CD14-positive monocyte (primary cell): ENCODE data around the gene TMOD3. TPM values are rescaled to one million over a fixed set of nuclear protein-coding genes. Genes with fewer than 3 reads are reported as not detected.
A peak's percentile ranks its signal among the peaks of the same experiment; 100 is the strongest.

Experiments
- DNase-seq, 3 donors: peaks; one replicate each; pipeline ENCODE4 v3.0.0-alpha.2; 2011 to 2022
- H2AFZ ChIP-seq: 2 replicates; pipeline ENCODE4 v1.6.0; 2012; ENCODE audit warnings: mild to moderate bottlenecking, low read depth, low read length, inconsistent platforms; ENCODE audit not compliant: insufficient read depth, poor library complexity, severe bottlenecking
- H3K27ac ChIP-seq, 2 donors: 1 replicate in 1 of 2; 2 replicates in 1 of 2; pipeline ENCODE4 v1.5.1; 2012 to 2013; ENCODE audit warnings: low read length in 2 of 2, control low read depth in 1 of 2, inconsistent platforms in 1 of 2, low read depth in 1 of 2, mild to moderate bottlenecking in 1 of 2
- H3K27me3 ChIP-seq, 2 donors: one replicate each; pipeline versions ENCODE4 v1.6.0 to v1.6.1; 2011 to 2013; ENCODE audit warnings: low read length in 2 of 2; ENCODE audit not compliant: control insufficient read depth in 2 of 2, insufficient read depth in 2 of 2
- H3K36me3 ChIP-seq, 2 donors: replicated peaks in 1 of 2; 1 replicate in 1 of 2; 2 replicates in 1 of 2; pipeline versions ENCODE4 v1.5.1 to v1.6.1; 2012 to 2013; ENCODE audit warnings: low read length in 2 of 2, control low read depth in 1 of 2, inconsistent platforms in 1 of 2, mild to moderate bottlenecking in 1 of 2; ENCODE audit not compliant: insufficient read depth in 2 of 2, control insufficient read depth in 1 of 2
- H3K4me1 ChIP-seq, 2 donors: 1 replicate in 1 of 2; 2 replicates in 1 of 2; pipeline versions ENCODE4 v1.5.1 to v1.6.1; 2012 to 2013; ENCODE audit warnings: low read length in 2 of 2, control low read depth in 1 of 2, inconsistent platforms in 1 of 2, mild to moderate bottlenecking in 1 of 2, moderate library complexity in 1 of 2; ENCODE audit not compliant: insufficient read depth in 2 of 2, control insufficient read depth in 1 of 2
- H3K4me2 ChIP-seq: replicated peaks from 2 replicates; pipeline ENCODE3; 2012; ENCODE audit warnings: low read length, moderate library complexity, mild to moderate bottlenecking; ENCODE audit not compliant: poor library complexity, severe bottlenecking; ENCODE audit errors: extremely low read depth
- H3K4me3 ChIP-seq, 3 experiments: fragments of 200-600 bp in 1 of 3; sonication (generic) in 1 of 3; replicated peaks in 1 of 3; 1 replicate in 2 of 3; 2 replicates in 1 of 3; pipeline ENCODE4 v1.5.1; 2011 to 2013; ENCODE audit warnings: low read length in 3 of 3, mild to moderate bottlenecking in 3 of 3, control low read depth in 2 of 3, low read depth in 2 of 3, inconsistent platforms in 1 of 3, moderate library complexity in 1 of 3
- H3K79me2 ChIP-seq: 2 replicates; pipeline ENCODE4 v1.6.0; 2012; ENCODE audit warnings: mild to moderate bottlenecking, control low read depth, inconsistent platforms, low read length, moderate library complexity; ENCODE audit not compliant: insufficient read depth
- H3K9ac ChIP-seq: 2 replicates; pipeline ENCODE4 v1.6.0; 2017; ENCODE audit warnings: low read length, mild to moderate bottlenecking; ENCODE audit not compliant: insufficient read depth, poor library complexity, severe bottlenecking
- H3K9me3 ChIP-seq, 2 donors: replicated peaks in 1 of 2; 1 replicate in 1 of 2; 2 replicates in 1 of 2; pipeline versions ENCODE4 v1.5.1 to v1.6.1; 2012 to 2013; ENCODE audit warnings: low read length in 2 of 2, control low read depth in 1 of 2; ENCODE audit not compliant: control insufficient read depth in 1 of 2, insufficient read depth in 1 of 2
- H4K20me1 ChIP-seq: 2 replicates; pipeline ENCODE4 v1.6.0; 2012; ENCODE audit warnings: mild to moderate bottlenecking, low read length, control low read depth, moderate library complexity; ENCODE audit not compliant: insufficient read depth
- H3K27ac Mint-ChIP-seq, 7 donors: one replicate each; pipeline ENCODE4 v1.8.0; 2020; ENCODE audit warnings: mild to moderate bottlenecking in 7 of 7, mixed read lengths in 7 of 7, moderate library complexity in 6 of 7, inconsistent platforms in 2 of 7
- H3K27me3 Mint-ChIP-seq, 3 donors: one replicate each; pipeline ENCODE4 v1.8.0; 2021 to 2022; ENCODE audit warnings: low read depth in 3 of 3, mild to moderate bottlenecking in 3 of 3, mixed read lengths in 3 of 3, moderate library complexity in 3 of 3, inconsistent platforms in 1 of 3
- H3K36me3 Mint-ChIP-seq, 2 donors: one replicate each; pipeline ENCODE4 v1.8.0; 2020; ENCODE audit warnings: mixed read lengths in 2 of 2, inconsistent platforms in 1 of 2, mild to moderate bottlenecking in 1 of 2
- H3K4me1 Mint-ChIP-seq: one replicate; pipeline ENCODE4 v1.8.0; 2020; ENCODE audit warnings: mild to moderate bottlenecking, mixed read lengths
- H3K4me3 Mint-ChIP-seq, 2 donors: one replicate each; pipeline ENCODE4 v1.8.0; 2020; ENCODE audit warnings: mild to moderate bottlenecking in 2 of 2, mixed read lengths in 2 of 2, moderate library complexity in 1 of 2
- H3K9me3 Mint-ChIP-seq, 7 donors: one replicate each; pipeline ENCODE4 v1.8.0; 2020 to 2022; ENCODE audit warnings: mixed read lengths in 7 of 7, mild to moderate bottlenecking in 6 of 7, moderate library complexity in 6 of 7, inconsistent platforms in 2 of 7
- WGBS: methylation state at CpG from one replicate; pipeline ENCODE4 v1.1.5; 2013; ENCODE audit warnings: missing lambda C conversion rate; ENCODE audit not compliant: insufficient coverage; 5-methylcytosine and 5-hydroxymethylcytosine counted together
- intact Hi-C, 2 donors: fragments of 100-400 bp; cut with micrococcal nuclease; formaldehyde crosslinking; loops; one replicate each; pipeline versions ENCODE4 v1.15.0 to v1.15.1; 2023
- polyA plus RNA-seq, 3 donors: library from polyadenylated mRNA; depleted of rRNA in 1 of 3; unstranded in 2 of 3; stranded (reverse) in 1 of 3; fragments of 300-500 nt in 2 of 3; fragments of >200 nt in 1 of 3; fragmentation: Illumina TruSeq in 2 of 3; gene quantifications; 1 replicate in 2 of 3; 2 replicates in 1 of 3; pipeline ENCODE4 v1.2.3, GENCODE V29; 2012 to 2021
- TF ChIP-seq, protein P1 (sequence below): fragments of 200-600 bp; IDR thresholded peaks from one replicate; pipeline ENCODE4 v1.8.0; 2022; ENCODE audit warnings: antibody characterized with exemption, mild to moderate bottlenecking

The TMOD3 gene
- polyA plus RNA-seq, 3 donors: 7.7 to 34.8 (median 27.8) TPM

DNA sequence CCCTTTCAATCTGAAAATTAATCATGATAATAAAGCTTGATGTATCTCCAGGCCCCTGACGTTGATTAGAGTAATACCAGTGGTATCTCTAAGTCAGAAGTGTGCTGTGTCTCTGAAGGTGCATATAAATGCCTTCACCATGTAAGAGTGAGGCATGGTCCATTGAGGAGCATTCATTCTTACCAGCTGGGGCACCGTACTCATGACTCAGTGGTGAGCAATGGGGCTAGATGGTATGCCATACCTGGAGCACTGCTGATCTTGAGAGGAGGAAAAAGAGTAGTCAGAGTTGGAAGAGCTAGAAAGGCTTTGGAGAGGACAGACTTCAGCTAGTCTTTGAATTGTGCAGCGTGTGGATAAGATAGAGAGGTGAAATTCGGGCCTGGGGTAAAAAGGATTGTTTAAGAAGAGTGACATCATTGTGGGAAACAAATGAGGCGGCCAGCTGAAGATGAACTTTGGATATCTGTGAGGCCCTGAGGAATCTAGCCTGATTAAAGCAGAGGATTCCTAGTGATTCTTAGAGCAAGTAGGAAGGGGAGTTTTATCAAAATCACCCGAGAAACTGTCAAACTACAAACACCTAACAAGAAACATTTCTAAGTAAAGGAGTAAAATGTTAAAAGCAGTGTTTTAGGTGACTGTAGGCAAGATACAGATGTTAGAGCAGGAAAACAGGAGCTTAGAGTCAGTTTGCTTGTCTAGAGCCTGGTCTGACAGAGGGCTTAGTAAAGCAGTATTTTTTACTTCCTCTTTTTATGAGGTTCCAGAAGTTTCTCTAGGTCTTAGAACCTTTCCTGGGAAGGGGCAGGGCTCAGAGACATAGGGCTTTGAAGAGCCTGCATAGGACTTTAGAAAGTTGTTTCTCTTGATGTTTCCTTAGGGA lies 13.6 kb downstream of the TMOD3 start:
- peaks cover 99% of the 10 kb centered on the region for H3K79me2 ChIP-seq
- H3K9me3 ChIP-seq: no peaks in the 10 kb centered on the region
- no peak overlapping the region for H3K4me3 ChIP-seq
- Mint-ChIP-seq H3K9me3 (peaks cover 0 to 2% (median 0%) of the 10 kb centered on the region in 7 donors), H3K4me1 (peaks cover 72% of the 10 kb centered on the region), H3K27ac (peak overlapping the region; percentile 3 to 90 (median 74)), H3K27me3 (no peaks in the 10 kb centered on the region), H3K4me3 (peak overlapping the region in 1 of 2 donors; percentile 1), H3K36me3 (no peaks in the 10 kb centered on the region)
- WGBS: 91% methylated on average over 5 of the region's 6 CpGs
- H4K20me1 ChIP-seq: peaks cover 71% of the 10 kb centered on the region
- peaks cover 60 to 79% of the 10 kb centered on the region in 2 donors for H3K4me1 ChIP-seq
- no peak overlapping the region for H3K9ac ChIP-seq
- no peaks in the 10 kb centered on the region for H3K36me3 ChIP-seq
- intact Hi-C loops: no loop called here
- peak in 2 of 3 donors; percentile 51 to 72 for DNase-seq
- no peak overlapping the region for H3K4me2 ChIP-seq
- TF ChIP-seq, protein P1, sequence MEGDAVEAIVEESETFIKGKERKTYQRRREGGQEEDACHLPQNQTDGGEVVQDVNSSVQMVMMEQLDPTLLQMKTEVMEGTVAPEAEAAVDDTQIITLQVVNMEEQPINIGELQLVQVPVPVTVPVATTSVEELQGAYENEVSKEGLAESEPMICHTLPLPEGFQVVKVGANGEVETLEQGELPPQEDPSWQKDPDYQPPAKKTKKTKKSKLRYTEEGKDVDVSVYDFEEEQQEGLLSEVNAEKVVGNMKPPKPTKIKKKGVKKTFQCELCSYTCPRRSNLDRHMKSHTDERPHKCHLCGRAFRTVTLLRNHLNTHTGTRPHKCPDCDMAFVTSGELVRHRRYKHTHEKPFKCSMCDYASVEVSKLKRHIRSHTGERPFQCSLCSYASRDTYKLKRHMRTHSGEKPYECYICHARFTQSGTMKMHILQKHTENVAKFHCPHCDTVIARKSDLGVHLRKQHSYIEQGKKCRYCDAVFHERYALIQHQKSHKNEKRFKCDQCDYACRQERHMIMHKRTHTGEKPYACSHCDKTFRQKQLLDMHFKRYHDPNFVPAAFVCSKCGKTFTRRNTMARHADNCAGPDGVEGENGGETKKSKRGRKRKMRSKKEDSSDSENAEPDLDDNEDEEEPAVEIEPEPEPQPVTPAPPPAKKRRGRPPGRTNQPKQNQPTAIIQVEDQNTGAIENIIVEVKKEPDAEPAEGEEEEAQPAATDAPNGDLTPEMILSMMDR: no peak
- H3K27ac ChIP-seq: peak overlapping the region in 1 of 2 donors; percentile 62
- no peak overlapping the region for H2AFZ ChIP-seq
- H3K27me3 ChIP-seq: no peaks in the 10 kb centered on the region

DNA sequence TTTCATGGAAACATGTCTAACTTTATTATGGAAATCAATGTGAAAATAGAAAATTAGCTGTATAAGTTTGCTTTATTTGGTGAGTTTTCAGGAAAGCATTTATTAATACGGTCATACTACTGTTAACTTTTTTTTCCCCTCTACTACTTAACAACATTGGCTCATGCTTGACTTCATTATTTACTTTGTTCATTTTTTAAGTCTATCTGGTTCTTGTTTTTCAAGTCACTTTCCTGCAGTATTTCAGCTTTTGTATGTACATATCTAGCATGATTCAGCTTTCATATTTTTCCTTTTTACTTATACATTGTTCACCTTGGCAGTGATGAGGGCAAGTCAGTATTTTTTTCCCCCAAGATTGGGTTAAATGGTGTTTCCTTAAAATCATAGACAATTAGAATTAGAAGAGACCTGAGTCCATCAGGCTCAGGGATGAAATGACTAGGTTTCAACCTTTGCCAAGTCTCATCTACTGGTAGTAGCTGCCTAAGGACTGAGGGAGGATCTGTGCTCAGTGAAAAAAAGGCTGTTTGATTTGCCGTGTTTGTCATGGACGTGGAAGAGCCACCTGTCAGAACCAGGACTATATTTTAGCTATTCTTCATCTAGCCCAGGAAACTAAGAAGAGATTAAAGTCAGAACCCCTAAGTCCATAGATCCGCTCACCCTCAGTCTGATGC lies 15.4 kb downstream of the TMOD3 start:
- Histone ChIP-seq H3K36me3 (no peaks in the 10 kb centered on the region), H4K20me1 (peaks cover 70% of the 10 kb centered on the region), H3K9ac (no peak overlapping the region), H3K4me3 (no peak overlapping the region), H3K79me2 (peaks cover 99% of the 10 kb centered on the region), H3K4me1 (peaks cover 57 to 71% of the 10 kb centered on the region in 2 donors), H3K9me3 (no peaks in the 10 kb centered on the region), H3K27ac (peak overlapping the region; percentile 78 to 83), H3K27me3 (no peaks in the 10 kb centered on the region), H2AFZ (no peak overlapping the region), H3K4me2 (no peak overlapping the region)
- WGBS: 100% methylated on average over 1 of the region's 4 CpGs
- H3K27me3 Mint-ChIP-seq: no peaks in the 10 kb centered on the region
- DNase-seq: no peak
- H3K9me3 Mint-ChIP-seq: peaks cover 0 to 2% (median 0%) of the 10 kb centered on the region in 7 donors
- H3K4me1 Mint-ChIP-seq: peaks cover 69% of the 10 kb centered on the region
- intact Hi-C loops: no loop called here
- TF ChIP-seq, protein P1: no peak
- H3K27ac Mint-ChIP-seq: peak overlapping the region; percentile 80 to 91 (median 89)
- peaks cover 0 to 8% of the 10 kb centered on the region in 2 donors for H3K36me3 Mint-ChIP-seq
- no peak overlapping the region for H3K4me3 Mint-ChIP-seq
